ES-I3 (cell line): ENCODE data around the gene VHLL.
"Not testable (repeated sequence)": the region's sequence is repeated elsewhere in the genome, so short reads cannot be mapped to it uniquely, and the experiment has no call there.

Experiments
- H3K36me3 ChIP-seq: 2 replicates; pipeline ENCODE4 v1.6.1; 2013; ENCODE audit warnings: mild to moderate bottlenecking, low read length, control low read depth, moderate library complexity; ENCODE audit not compliant: insufficient read depth
- H3K4me1 ChIP-seq: 2 replicates; pipeline ENCODE4 v1.6.1; 2013; ENCODE audit warnings: mild to moderate bottlenecking, control low read depth, low read length; ENCODE audit not compliant: insufficient read depth
- H3K9ac ChIP-seq: 2 replicates; pipeline ENCODE4 v1.6.1; 2013; ENCODE audit warnings: low read depth, mild to moderate bottlenecking, low read length, moderate library complexity
- H3K9me3 ChIP-seq: 2 replicates; pipeline ENCODE4 v1.6.1; 2013; ENCODE audit warnings: mild to moderate bottlenecking, low read length, moderate library complexity; ENCODE audit not compliant: control insufficient read depth, insufficient read depth

VHLL gene

DNA sequence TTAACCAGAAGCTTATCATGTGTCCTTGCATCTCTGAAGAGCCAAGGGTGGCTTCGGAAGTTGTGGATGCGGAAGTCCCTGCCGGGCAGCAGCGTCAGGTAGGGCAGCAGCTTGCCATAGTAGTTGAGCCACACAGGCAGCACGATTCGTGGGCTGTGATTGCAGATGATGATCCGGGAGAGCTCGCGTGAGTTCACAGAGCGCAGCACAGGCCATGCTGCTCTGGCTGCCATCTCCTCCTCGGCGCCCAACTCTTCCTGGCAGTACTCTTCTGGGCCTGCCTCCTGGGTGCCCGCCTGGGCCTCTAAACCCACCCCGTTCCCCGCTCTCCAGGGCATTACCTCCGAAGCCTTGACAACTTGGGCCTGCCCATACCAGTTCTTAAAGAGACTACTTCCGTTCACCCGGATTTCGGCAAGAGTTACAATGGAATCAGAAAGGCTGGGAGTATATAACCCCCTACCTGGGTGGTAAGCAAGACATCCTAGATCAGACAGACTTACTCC lies at the start of gene VHLL:
Gene VHLL, minus strand, starts transcription at position 456 of the 506 bp plus-strand sequence. Its CDS starts 118 bp downstream, at position 338.
- no peaks in the 10 kb centered on the region; the same call in 1 of the 2 replicates for H3K36me3 ChIP-seq
- H3K9ac ChIP-seq = no peak within 1 kb of the TSS
- no peaks in the 10 kb centered on the region for H3K9me3 ChIP-seq

GRCh38 chr1:156347331-156347730 lies 48.2 kb upstream of the VHLL start:
- Histone ChIP-seq H3K9ac (no peak overlapping the region), H3K36me3 (no peaks in the 10 kb centered on the region), H3K4me1 (no peaks in the 10 kb centered on the region), H3K9me3 (no peaks in the 10 kb centered on the region)

More for the DNA sequence above, at the start of gene VHLL:
- H3K4me1 ChIP-seq = 0 out of 2 replicates have a peak, but pooled peaks cover 4% of the 10 kb centered on the region

DNA sequence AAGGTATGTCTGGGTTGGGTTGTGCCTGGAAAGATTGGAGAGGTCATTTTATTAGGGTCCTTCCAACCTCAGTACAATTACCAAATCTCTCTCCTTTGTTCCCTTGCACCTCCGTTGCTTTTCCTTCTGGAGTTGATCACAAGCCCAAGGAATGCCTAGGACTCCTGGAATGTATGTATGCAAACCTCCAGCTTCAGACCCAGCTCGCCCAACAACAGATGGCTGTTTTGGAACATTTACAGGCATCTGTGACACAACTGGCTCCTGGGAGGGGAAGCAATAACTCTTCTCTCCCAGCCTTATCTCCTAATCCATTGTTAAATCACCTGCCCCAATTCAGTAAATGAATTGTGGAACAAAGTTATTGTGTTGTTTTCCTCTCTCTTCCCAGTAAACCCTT lies 47.5 kb upstream of the VHLL start:
- no peaks in the 10 kb centered on the region for H3K9me3 ChIP-seq
- no peaks in the 10 kb centered on the region for H3K4me1 ChIP-seq
- no peak overlapping the region for H3K9ac ChIP-seq
- no peaks in the 10 kb centered on the region for H3K36me3 ChIP-seq

DNA sequence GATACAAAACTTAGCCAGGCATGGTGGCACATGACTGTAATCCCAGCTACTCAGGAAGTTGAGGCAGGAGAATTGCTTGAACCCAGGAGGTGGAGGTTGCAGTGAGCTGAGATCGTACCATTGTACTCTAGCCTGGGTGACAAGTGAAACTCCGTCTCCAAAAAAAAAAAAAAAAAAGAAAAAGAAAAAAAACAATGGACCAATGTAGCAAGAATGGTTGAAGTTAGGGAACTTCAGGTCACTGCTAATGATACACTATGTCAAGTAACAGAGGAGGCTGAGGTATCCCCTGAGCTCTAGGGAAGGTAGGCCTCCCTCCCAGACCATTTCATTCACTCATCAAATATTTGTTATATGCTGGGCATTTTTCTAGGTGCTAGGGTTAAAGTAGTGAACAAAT lies 46.9 kb upstream of the VHLL start:
- not testable (repeated sequence) for H3K9me3 ChIP-seq, H3K9ac ChIP-seq, H3K4me1 ChIP-seq, H3K36me3 ChIP-seq

GRCh38 chr1:156344409-156344808 lies 45.3 kb upstream of the VHLL start:
- Histone ChIP-seq H3K9me3 (no peaks in the 10 kb centered on the region), H3K4me1 (no peaks in the 10 kb centered on the region), H3K9ac (no peak overlapping the region), H3K36me3 (no peaks in the 10 kb centered on the region)

GRCh38 chr1:156342166-156342955 lies 43.3 kb upstream of the VHLL start:
- Histone ChIP-seq H3K36me3 (no peaks in the 10 kb centered on the region), H3K9me3 (no peaks in the 10 kb centered on the region), H3K4me1 (no peaks in the 10 kb centered on the region), H3K9ac (no peak overlapping the region)

DNA sequence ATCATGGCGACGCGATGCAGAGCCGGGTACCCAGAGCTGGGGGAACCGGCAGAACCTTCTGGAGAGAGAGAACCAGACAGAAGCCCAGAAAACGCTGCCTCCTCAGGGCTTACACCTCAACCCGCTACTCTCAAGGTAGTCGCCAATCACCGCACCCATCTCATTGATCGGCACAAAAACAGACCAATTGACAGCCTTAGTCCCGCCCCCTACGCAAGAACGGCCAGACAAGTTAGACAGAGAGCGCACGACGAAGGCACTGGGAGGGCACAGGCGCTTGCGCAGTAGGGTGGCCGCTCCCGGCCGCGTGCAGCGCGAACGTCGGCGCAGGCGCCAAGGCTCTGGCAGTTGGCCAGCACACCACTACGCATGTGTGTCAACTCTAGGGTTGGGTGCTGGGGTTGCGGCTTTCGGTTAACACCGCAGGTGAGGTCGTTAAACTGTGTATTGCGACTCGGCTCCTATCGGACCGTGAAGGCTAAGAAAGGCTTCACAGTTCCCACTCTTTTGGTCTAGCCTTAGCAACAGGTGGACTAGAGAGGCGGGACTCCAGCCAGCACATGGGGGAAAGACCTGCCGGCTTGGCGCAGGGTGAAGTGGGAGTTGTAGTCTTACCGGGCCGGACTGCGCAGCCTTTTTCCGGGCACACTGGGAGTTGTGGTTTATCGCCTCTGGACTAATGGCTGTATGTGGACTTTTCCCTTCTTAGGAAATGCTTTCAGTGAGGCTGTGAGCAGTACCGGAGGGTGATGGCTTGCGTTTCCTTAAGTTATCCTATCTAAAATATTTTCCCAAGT lies 39.3 kb upstream of the VHLL start, which contains the start of the genes CCT3 and TSACC:
Gene CCT3, minus strand, starts transcription at position 113 of the 797 bp plus-strand sequence. Its CDS starts 108 bp downstream, at position 5.
Gene TSACC, plus strand, starts transcription at position 347 of the 797 bp plus-strand sequence. CDS start 1,232 bp downstream, outside the sequence.
- Histone ChIP-seq H3K4me1 (peaks cover 5% of the 10 kb centered on the region), H3K9ac (peak within 1 kb of the TSS; percentile 88), H3K9me3 (no peaks in the 10 kb centered on the region)

DNA sequence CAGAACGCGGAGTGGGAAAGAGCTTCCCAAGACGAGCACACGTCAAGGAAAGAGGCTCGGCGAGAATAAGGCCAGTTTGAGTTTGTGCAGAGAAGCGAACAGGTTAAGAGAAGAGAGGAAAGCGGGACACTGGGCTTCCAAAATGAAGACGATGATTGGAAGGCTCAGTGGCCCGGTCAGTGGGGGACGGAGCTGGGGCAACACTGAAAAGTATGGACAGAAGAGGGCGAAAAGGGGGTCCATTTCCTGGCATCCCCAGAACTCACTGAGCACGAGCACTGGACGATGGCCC lies 38.7 kb upstream of the VHLL start:
- H3K9me3 ChIP-seq = no peaks in the 10 kb centered on the region
- H3K36me3 ChIP-seq = peaks cover 23% of the 10 kb centered on the region
- peaks cover 5% of the 10 kb centered on the region for H3K4me1 ChIP-seq
- peak overlapping the region; percentile 88 for H3K9ac ChIP-seq

More for the DNA sequence above, 39.3 kb upstream of the VHLL start, which contains the start of the genes CCT3 and TSACC:
- H3K36me3 ChIP-seq = peaks cover 18% of the 10 kb centered on the region

DNA sequence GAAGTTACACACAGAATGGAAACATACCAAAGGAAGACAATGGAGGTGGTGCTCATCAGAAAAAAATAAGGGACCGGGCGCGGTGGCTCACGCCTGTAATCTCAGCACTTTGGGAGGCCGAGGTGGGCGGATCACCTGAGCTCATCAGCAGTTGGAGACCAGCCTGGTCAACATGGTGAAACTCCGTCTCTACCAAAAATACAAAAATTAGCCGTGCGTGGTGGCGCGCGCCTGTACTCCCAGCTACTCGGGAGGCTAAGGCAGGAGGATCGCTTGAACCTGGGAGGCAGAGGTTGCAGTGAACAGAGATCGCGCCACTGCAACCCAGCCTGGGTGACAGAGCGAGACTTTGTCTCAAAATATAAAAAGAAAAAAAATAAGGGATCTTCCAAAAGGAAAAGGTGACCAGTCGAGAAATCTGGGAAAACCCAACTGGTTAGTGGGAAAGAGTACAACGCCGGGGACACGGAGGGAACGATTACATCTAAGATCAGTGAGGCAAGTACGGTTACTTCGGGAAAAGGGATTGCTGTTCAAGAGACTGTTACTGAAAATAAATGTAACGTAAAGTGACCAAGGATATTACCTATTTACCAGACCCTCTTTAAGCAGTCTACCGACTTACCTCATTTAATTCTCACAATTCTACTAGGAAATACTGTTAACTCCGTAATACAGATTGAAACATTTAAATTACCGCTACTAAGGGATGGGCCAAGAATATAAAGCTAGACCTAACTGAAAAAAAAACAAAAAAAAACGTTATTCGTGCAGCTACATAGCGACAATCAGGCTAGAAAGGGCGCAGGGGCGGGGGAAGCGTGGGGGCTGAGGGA lies 38.2 kb upstream of the VHLL start:
- Histone ChIP-seq H3K9ac (peak overlapping the region; percentile 88), H3K9me3 (no peaks in the 10 kb centered on the region), H3K4me1 (peaks cover 5% of the 10 kb centered on the region), H3K36me3 (peaks cover 29% of the 10 kb centered on the region)

GRCh38 chr1:156336242-156336641 lies 37.1 kb upstream of the VHLL start:
- Histone ChIP-seq H3K9me3 (no peaks in the 10 kb centered on the region), H3K4me1 (peaks cover 5% of the 10 kb centered on the region), H3K9ac (peak overlapping the region; percentile 88; the same call in 1 of the 2 replicates), H3K36me3 (peaks cover 29% of the 10 kb centered on the region)

GRCh38 chr1:156323179-156323578 lies 24.1 kb upstream of the VHLL start:
- not testable (repeated sequence) for H3K9me3 ChIP-seq, H3K4me1 ChIP-seq, H3K9ac ChIP-seq
- peaks cover 46% of the 10 kb centered on the region for H3K36me3 ChIP-seq

GRCh38 chr1:156320560-156320959 lies 21.5 kb upstream of the VHLL start:
- Histone ChIP-seq H3K9me3 (no peaks in the 10 kb centered on the region), H3K4me1 (no peaks in the 10 kb centered on the region), H3K9ac (no peak overlapping the region), H3K36me3 (peaks cover 65% of the 10 kb centered on the region)

GRCh38 chr1:156319664-156320063 lies 20.6 kb upstream of the VHLL start:
- Histone ChIP-seq H3K9ac (no peak overlapping the region), H3K9me3 (no peaks in the 10 kb centered on the region), H3K36me3 (peaks cover 62% of the 10 kb centered on the region)

GRCh38 chr1:156316909-156317308 lies 17.8 kb upstream of the VHLL start:
- H3K9ac ChIP-seq = no peak overlapping the region
- no peaks in the 10 kb centered on the region for H3K4me1 ChIP-seq
- peaks cover 68% of the 10 kb centered on the region for H3K36me3 ChIP-seq
- no peaks in the 10 kb centered on the region for H3K9me3 ChIP-seq

More at GRCh38 chr1:156319664-156320063, 20.6 kb upstream of the VHLL start:
- H3K4me1 ChIP-seq = no peaks in the 10 kb centered on the region
